ENCODE data around the gene KDM1B.

DNA sequence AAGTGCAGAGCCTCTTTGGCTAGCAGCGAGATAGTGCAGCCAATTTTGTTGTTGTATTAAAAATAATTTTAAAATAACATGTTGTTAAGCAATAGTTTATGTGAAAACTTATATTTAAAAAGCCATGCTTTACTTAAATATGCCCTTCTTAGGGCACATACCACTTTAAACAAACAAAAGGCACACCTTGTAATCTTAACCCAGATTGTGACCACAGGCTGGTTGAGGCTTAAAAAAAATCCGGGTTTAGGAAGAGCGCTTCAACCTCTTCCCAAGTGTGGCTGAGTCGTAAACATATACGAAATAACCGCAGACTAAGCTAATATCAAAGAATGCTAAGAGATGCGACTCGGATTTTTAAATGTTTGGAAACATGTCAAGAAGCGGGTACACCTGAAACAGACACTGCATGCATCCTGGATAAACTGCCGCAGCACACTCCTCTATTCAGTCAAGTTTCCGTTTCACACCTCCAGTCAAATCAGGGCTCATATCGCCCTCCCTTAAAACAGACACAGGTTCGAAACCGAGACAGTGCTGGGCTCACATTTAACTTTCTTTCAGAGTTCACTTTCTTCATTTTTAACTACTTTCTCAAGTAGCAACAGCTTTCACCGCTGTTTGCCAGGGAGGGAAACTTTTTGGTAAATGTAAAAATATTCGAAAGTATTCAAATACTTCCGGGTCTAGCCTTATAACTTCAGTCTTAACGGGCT lies 107.6 kb downstream of the KDM1B start:
- TF ChIP-seq CTCF (IDR thresholded peaks at IDR 0.05) (no peak), POLR2A (IDR thresholded peaks at IDR 0.05) (no peak)

Data from thyroid gland (tissue), 4 donors.